Measurements from ENCODE around the gene ZNF670. TPM values are rescaled to one million over a fixed set of nuclear protein-coding genes. Genes with fewer than 3 reads are reported as not detected.

Gene ZNF670
- total RNA-seq, 1 experiment from 2014 or later: 13.9 TPM

GRCh38 chr1:247088967-247089366, 10.4 kb upstream of the ZNF670 start:
- no CpG with 5 or more reads among the region's 4 CpGs for WGBS (ENCODE audit: extremely low coverage, insufficient read length, low lambda C conversion rate)
- no peak overlapping the region for H4K91ac ChIP-seq (ENCODE audit: insufficient read length, low read depth, low read length)
- no peak overlapping the region for H2AK5ac ChIP-seq (ENCODE audit: insufficient read length, low read length)
- H3K27me3 ChIP-seq (ENCODE audit: insufficient read depth, low read length): no peaks in the 10 kb centered on the region
- Mint-ChIP-seq H3K36me3 (ENCODE audit: insufficient read depth in 1 of 3, low read depth in 3 of 3) (no peaks in the 10 kb centered on the region; a peak in 1 of 7 replicates), H3K9me3 (peaks cover 8 to 9% of the 10 kb centered on the region in 2 experiments; a peak in 4 of 5 replicates), H3K27me3 (ENCODE audit: low read depth) (peaks cover 2% of the 10 kb centered on the region), H3K4me3 (no peak overlapping the region), H3K4me1 (peaks cover 12 to 19% of the 10 kb centered on the region in 2 experiments), H3K27ac (no peak overlapping the region)
- H2BK12ac ChIP-seq (ENCODE audit: insufficient read length, low read depth, low read length): no peak overlapping the region
- H2BK5ac ChIP-seq (ENCODE audit: insufficient read length, low read length): no peak overlapping the region
- no peaks in the 10 kb centered on the region for H3K9me3 ChIP-seq (ENCODE audit: control insufficient read depth, low read depth, low read length)
- H3K79me2 ChIP-seq (ENCODE audit: insufficient read depth, low read length): no peaks in the 10 kb centered on the region
- no peak overlapping the region for H3K9ac ChIP-seq (ENCODE audit: extremely low read depth, insufficient read length, low read length)
- H3K4ac ChIP-seq (ENCODE audit: low read depth, low read length): no peak overlapping the region
- no peak for DNase-seq
- no peak overlapping the region for H3T11ph ChIP-seq (ENCODE audit: low read length)
- H3K23me2 ChIP-seq (ENCODE audit: insufficient read length, low read depth, low read length, poor library complexity, severe bottlenecking): no peaks in the 10 kb centered on the region
- H3K14ac ChIP-seq (ENCODE audit: insufficient read depth, low read length): no peak overlapping the region
- H4K8ac ChIP-seq (replicated peaks; ENCODE audit: insufficient read length, low read depth, low read length): no peak overlapping the region
- no peak overlapping the region for H2BK120ac ChIP-seq (ENCODE audit: low read depth, low read length, poor library complexity, severe bottlenecking)
- no peak overlapping the region for H2AFZ ChIP-seq (ENCODE audit: low read length)
- no peak overlapping the region for H2BK20ac ChIP-seq (ENCODE audit: low read depth, low read length, poor library complexity, severe bottlenecking)
- no peaks in the 10 kb centered on the region for H3K79me1 ChIP-seq (ENCODE audit: insufficient read depth, low read depth, low read length, poor library complexity, severe bottlenecking)
- H3K56ac ChIP-seq (ENCODE audit: insufficient read length, low read depth, low read length): no peak overlapping the region
- no peak overlapping the region for H3K23ac ChIP-seq (ENCODE audit: insufficient read length, low read depth, low read length)
- no peaks in the 10 kb centered on the region; the same call in 1 of the 2 replicates for H3K4me1 ChIP-seq (ENCODE audit: insufficient read depth, low read length)
- H4K20me1 ChIP-seq (ENCODE audit: control insufficient read depth, insufficient read depth, insufficient read length): no peaks in the 10 kb centered on the region
- H3K4me2 ChIP-seq (ENCODE audit: insufficient read depth, insufficient read length, low read length): no peak overlapping the region
- H3K18ac ChIP-seq (ENCODE audit: insufficient read length, low read depth, low read length): no peak overlapping the region
- TF ChIP-seq CTCF (conservative IDR thresholded peaks at IDR 0.05): no peak
- no peak overlapping the region for H2BK15ac ChIP-seq (ENCODE audit: low read depth, low read length)
- no peak overlapping the region for H4K5ac ChIP-seq (ENCODE audit: insufficient read length, low read depth, low read length)
- no peak overlapping the region for H3K27ac ChIP-seq (ENCODE audit: insufficient read length, low read depth, low read length)
